Duodenal mucosa (tissue), 2 donors: ENCODE results near the gene EHD4.

ENCODE experiments used
- H3K27ac ChIP-seq: one replicate; pipeline ENCODE4 v1.7.0; 2013; ENCODE audit warnings: low read depth, low read length
- H3K27me3 ChIP-seq, 2 donors: one replicate each; pipeline ENCODE4 v1.7.0; 2013; ENCODE audit warnings: low read length in 2 of 2, control low read depth in 1 of 2; ENCODE audit not compliant: insufficient read depth in 2 of 2, control insufficient read depth in 1 of 2
- H3K36me3 ChIP-seq, 2 donors: one replicate each; pipeline ENCODE4 v1.7.0; 2013; ENCODE audit warnings: low read length in 2 of 2, control low read depth in 1 of 2; ENCODE audit not compliant: insufficient read depth in 2 of 2, control insufficient read depth in 1 of 2
- H3K4me1 ChIP-seq, 2 donors: one replicate each; pipeline ENCODE4 v1.7.0; 2013; ENCODE audit warnings: low read length in 2 of 2, control low read depth in 1 of 2; ENCODE audit not compliant: insufficient read depth in 2 of 2, control insufficient read depth in 1 of 2
- H3K4me3 ChIP-seq, 2 donors: one replicate each; pipeline ENCODE4 v1.7.0; 2013; ENCODE audit warnings: low read length in 2 of 2, low read depth in 1 of 2
- H3K9ac ChIP-seq, 2 donors: one replicate each; pipeline ENCODE4 v1.7.0; 2013; ENCODE audit warnings: low read length in 2 of 2, low read depth in 1 of 2
- H3K9me3 ChIP-seq, 2 donors: one replicate each; pipeline ENCODE4 v1.7.0; 2013; ENCODE audit warnings: low read length in 2 of 2, control low read depth in 1 of 2; ENCODE audit not compliant: control insufficient read depth in 1 of 2

EHD4 gene

GRCh38 chr15:41884458-41884857 is 87.9 kb downstream of the EHD4 start:
- Histone ChIP-seq H3K9me3 (no peaks in the 10 kb centered on the region), H3K27me3 (peaks cover 7 to 12% of the 10 kb centered on the region in 2 donors), H3K9ac (no peak overlapping the region), H3K4me3 (no peak overlapping the region), H3K4me1 (peaks cover 3 to 5% of the 10 kb centered on the region in 2 donors), H3K36me3 (no peaks in the 10 kb centered on the region), H3K27ac (no peak overlapping the region)

- H3K27ac ChIP-seq: no peak overlapping the region
- H3K9me3 ChIP-seq: no peaks in the 10 kb centered on the region
- H3K27me3 ChIP-seq: peaks cover 10 to 12% of the 10 kb centered on the region in 2 donors
- H3K36me3 ChIP-seq: no peaks in the 10 kb centered on the region
- H3K4me3 ChIP-seq: no peak overlapping the region
- H3K4me1 ChIP-seq: peaks cover 3 to 5% of the 10 kb centered on the region in 2 donors
- H3K9ac ChIP-seq: no peak overlapping the region
Measured at GRCh38 chr15:41883484-41883825, 88.9 kb downstream of the EHD4 start.

DNA sequence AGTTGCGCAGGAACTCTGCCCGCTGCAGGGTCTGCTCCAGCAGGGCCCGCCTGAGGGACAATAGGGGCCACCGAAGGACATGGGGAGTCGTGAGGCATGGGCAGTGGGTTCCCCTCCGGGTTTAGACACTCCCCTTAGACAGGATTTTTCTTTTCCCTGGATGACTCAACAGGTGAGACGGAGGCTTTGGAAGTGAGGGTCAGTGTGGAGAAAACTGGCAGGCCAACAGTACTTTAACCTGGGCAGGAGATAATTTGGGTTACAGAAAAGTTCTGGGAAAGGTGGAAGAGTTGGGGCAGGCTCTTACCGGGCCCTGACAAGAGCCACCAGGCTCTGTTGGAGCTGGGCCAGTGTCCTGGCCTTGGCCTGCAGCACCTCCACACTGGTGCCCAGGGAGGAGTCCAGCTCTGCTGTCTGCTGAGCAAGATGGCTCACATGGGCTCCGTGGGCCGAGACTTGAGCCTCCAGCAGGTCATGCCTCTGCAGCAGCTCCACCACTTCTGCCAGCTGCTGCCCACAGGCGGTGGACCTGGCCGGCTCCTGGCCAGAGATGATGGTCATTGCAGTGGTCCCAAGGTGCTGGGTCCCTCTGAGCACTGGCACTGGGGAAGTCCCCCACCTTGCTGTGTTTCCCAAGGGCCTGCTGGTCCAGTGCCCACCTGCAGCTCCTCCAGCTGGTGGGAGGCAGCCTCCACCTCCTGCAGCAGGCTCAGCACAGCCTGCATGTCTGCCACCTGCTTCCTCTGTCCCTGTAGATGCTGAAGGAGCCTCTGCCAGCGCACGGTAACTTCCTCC is 89.5 kb downstream of the EHD4 start:
- peaks cover 3 to 5% of the 10 kb centered on the region in 2 donors for H3K4me1 ChIP-seq
- H3K4me3 ChIP-seq: peak overlapping the region in 1 of 2 donors; percentile 35
- no peaks in the 10 kb centered on the region for H3K36me3 ChIP-seq
- H3K27me3 ChIP-seq: peaks cover 10 to 12% of the 10 kb centered on the region in 2 donors
- no peaks in the 10 kb centered on the region for H3K9me3 ChIP-seq
- H3K9ac ChIP-seq: no peak overlapping the region
- H3K27ac ChIP-seq: no peak overlapping the region

DNA sequence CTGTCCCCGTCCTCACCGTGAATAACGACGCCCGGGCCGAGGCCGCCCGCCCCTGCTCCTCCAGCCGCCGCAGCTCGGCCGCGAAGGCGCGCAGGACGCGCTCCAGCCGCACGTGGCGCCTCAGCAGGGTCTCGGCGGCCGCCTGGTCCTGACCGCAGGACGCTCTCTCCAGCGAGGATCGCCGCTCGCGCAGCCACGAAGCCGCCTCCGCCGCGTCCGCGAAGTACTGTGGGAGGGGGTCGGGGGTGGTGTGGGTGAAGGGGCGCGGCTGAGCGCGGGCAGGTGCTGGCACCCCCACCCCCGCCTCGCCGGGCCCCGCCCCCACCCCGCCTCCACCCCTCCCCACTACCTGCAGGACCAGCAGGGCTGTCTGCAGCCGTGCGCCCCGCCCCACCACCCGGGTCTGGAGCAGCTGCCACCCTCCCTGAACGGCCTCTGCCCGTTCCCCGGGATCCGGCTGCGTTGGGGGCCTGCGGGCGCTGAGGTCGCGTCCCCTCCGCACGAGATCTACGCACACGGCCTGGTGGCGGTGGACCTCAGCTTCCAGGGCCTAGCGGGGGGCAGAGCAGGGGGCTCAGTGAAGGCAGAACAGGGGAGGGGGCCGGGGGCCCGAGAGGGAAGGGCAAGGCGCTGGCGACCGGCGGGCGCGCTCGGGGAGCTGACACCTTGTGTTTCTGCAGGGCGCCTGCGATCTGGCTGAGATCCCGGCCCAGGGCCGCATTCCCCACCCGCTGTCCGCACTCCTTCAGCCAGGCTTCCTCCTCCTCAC is 90.3 kb downstream of the EHD4 start:
- Histone ChIP-seq H3K4me3 (peak overlapping the region; percentile 32 to 35), H3K27me3 (peaks cover 10 to 12% of the 10 kb centered on the region in 2 donors), H3K9me3 (no peaks in the 10 kb centered on the region), H3K9ac (no peak overlapping the region), H3K36me3 (no peaks in the 10 kb centered on the region), H3K4me1 (peaks cover 3 to 5% of the 10 kb centered on the region in 2 donors), H3K27ac (no peak overlapping the region)

DNA sequence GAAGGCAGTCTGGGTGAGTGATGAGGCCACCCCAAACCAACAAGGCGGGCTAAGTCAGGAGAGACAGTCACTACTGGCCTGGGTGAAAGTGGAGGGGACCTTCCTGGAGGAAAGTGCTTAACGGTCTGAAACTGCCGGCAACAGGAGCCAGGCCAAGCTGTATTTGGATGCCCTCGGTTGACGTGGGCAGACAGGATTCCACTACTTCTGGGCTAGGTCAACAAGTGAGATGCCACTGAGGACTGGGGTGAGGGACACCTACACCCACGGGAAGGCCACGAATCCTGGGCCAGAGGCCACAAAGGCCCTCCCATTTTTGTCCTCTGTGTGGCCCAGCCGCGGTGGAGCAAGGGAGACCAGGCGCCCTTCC is 90.8 kb downstream of the EHD4 start:
- no peak overlapping the region for H3K27ac ChIP-seq

DNA sequence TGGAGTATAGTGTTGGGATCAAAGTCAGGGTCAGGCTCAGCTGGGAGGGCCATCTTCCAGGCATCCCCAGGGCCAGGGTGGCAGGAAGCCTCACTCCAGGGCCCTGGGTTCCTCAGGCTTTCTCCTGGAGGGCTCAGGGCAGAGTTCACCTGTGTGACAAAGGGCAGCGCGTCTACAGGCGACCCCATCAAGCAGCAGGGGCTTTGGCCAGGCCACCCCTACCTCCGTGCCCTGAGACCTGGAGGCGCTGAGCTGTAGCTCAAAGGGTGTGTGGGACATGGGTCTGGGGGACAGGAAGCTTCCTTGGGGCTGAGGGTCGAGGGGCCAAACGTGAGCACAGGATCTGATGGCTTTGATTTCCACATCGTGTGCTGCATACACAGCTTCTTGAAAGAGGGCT is 91.3 kb downstream of the EHD4 start:
- H3K9ac ChIP-seq: no peak overlapping the region
- H3K4me1 ChIP-seq: peaks cover 3 to 5% of the 10 kb centered on the region in 2 donors
- peaks cover 10 to 12% of the 10 kb centered on the region in 2 donors for H3K27me3 ChIP-seq

More for the DNA sequence above, 90.8 kb downstream of the EHD4 start:
- no peak overlapping the region for H3K9ac ChIP-seq
- peaks cover 3 to 5% of the 10 kb centered on the region in 2 donors for H3K4me1 ChIP-seq
- H3K9me3 ChIP-seq: no peaks in the 10 kb centered on the region
- H3K27me3 ChIP-seq: peaks cover 10 to 12% of the 10 kb centered on the region in 2 donors
- no peaks in the 10 kb centered on the region for H3K36me3 ChIP-seq
- peak overlapping the region; percentile 5 to 32 for H3K4me3 ChIP-seq

DNA sequence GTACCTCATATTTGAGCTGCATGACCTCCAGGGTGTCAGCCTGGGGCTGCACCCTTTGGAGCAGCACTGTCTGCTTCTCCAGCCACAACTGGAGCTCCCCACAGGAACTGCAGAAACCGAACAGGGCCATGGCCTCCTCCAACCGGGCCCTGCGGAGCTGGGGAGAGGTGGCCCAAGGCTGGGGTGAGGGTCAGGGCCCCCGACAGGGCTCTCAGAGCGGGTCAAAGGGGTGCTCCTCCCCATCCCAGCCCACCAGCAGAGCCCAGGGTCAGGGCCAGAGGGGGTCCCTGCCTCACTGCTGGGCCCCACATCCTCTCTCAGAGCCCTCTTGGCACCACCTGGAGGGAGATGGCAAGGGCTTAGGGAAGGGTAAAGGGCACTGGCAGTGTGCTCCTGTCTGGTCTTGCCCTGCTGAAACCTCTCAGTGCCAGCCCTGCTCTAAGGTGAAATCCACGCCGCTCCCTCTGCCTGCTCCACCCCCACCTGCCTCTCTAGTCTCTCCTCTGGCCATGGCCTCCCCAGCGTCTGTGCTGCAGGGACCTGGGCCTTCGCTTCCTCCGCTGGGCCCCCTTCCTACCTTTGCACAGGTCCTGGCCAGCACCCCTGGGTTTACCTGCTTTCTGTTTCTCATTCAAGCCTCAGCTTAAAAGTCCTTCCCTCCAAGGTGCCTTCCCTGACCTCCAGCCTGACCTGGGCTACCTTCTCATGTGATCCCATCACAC is 92.0 kb downstream of the EHD4 start:
- H3K9me3 ChIP-seq: no peaks in the 10 kb centered on the region
- no peaks in the 10 kb centered on the region for H3K36me3 ChIP-seq
- no peak overlapping the region for H3K27ac ChIP-seq
- H3K27me3 ChIP-seq: peaks cover 10 to 12% of the 10 kb centered on the region in 2 donors
- H3K9ac ChIP-seq: no peak overlapping the region
- peaks cover 3 to 5% of the 10 kb centered on the region in 2 donors for H3K4me1 ChIP-seq
- H3K4me3 ChIP-seq: no peak overlapping the region

More for the DNA sequence above, 91.3 kb downstream of the EHD4 start:
- no peaks in the 10 kb centered on the region for H3K9me3 ChIP-seq
- H3K4me3 ChIP-seq: no peak overlapping the region
- H3K36me3 ChIP-seq: no peaks in the 10 kb centered on the region
- no peak overlapping the region for H3K27ac ChIP-seq

DNA sequence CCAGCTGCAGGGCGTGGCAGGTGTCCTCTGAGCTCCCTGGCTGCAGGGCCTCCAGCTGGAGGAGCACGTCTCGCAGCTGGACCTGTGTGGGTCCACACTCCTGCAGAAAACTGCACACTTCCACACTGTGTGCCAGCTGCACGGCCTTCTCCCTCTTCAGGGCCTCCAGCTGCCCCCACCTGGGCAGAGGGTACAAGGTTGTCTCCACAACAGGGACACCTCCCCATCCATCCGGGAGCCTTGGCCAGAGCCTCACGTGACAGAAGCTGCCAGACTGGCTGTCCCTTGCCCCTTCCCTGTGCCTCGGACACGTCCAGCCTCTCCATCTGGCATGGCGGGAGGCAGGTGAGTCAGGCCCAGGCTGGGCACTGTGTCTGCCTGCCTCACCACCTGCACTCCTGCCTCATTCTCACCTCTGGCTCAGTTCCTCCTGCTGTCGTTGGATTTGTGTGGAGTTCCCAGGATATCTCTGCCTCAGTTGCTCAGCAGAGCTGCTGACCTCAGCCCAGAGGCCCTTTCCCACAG is 93.0 kb downstream of the EHD4 start:
- Histone ChIP-seq H3K4me1 (peaks cover 3 to 5% of the 10 kb centered on the region in 2 donors), H3K27me3 (peaks cover 10 to 12% of the 10 kb centered on the region in 2 donors), H3K9ac (no peak overlapping the region), H3K9me3 (no peaks in the 10 kb centered on the region), H3K27ac (no peak overlapping the region), H3K4me3 (no peak overlapping the region), H3K36me3 (no peaks in the 10 kb centered on the region)

DNA sequence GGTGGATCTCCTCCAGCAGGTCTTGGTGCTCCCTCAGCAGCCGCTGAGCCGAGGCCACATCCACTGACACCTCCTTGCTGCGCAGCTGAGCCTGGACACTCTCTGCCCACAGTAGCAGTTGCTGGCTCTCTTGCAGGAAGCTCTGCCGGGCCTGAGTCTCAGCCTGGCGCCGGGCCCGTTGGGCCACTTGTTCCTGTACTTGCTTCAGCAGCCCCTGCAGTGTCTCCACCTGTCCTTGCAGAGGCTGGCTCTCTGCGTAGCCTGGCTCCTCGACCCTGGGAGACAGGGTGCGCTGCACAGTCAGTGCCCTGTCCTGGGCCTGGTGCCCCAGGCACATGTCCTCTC is 94.0 kb downstream of the EHD4 start:
- Histone ChIP-seq H3K27ac (no peak overlapping the region), H3K4me1 (peaks cover 3 to 5% of the 10 kb centered on the region in 2 donors), H3K4me3 (no peak overlapping the region), H3K36me3 (no peaks in the 10 kb centered on the region), H3K9me3 (no peaks in the 10 kb centered on the region), H3K27me3 (peaks cover 10 to 12% of the 10 kb centered on the region in 2 donors), H3K9ac (no peak overlapping the region)
